ENCODE results near the gene TPX2. TPM values are rescaled to one million over a fixed set of nuclear protein-coding genes. Genes with fewer than 3 reads are reported as not detected.

TPX2 gene
- total and polyA plus RNA-seq, 2 of the 8 experiments (the other 6 are each of a cell fraction or from before 2014, with no cell fraction given) = 43.6 to 125 TPM

DNA sequence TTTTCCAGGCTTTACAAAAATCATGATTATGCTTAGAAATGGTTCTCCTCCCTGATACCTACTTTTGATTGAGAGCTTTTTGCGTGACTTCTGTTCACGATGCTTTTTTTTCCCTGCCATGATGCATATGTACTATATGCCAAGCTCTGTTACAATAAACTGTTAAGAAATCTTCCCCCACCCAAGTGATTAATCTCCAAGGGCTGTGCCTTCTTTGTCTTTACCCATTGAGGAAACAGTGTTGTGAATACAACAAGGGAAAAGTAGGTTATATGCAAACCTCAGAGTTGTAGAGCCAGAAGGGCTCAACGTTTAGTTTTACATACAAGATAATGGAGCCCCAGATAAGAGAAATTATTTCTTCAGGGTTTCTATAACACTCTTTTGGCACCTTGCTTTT is 46.0 kb downstream of the TPX2 start (continued):
- TF ChIP-seq TEAD4 (IDR thresholded peaks at IDR 0.05; ENCODE audit: low read depth, low read length) (no peak), SIX5 (IDR thresholded peaks at IDR 0.05; ENCODE audit: low read depth, low read length) (no peak), POLR2A (IDR thresholded peaks at IDR 0.05; ENCODE audit: control extremely low read depth in 1 of 2, low read depth in 2 of 2, low read length in 2 of 2) (no peak), RNF2 (IDR thresholded peaks at IDR 0.05; ENCODE audit: borderline replicate concordance, low read depth, low read length, missing control alignments, poor library complexity, severe bottlenecking) (no peak), KDM4A (IDR thresholded peaks at IDR 0.05; ENCODE audit: low read depth, low read length, severe bottlenecking) (no peak), RBBP5 (IDR thresholded peaks at IDR 0.05; ENCODE audit: borderline replicate concordance, low read depth, low read length) (no peak), SRF (IDR thresholded peaks at IDR 0.05; ENCODE audit: low read depth, low read length) (no peak), EGR1 (IDR thresholded peaks at IDR 0.05; ENCODE audit: borderline replicate concordance, low read depth, low read length) (no peak), BACH1 (IDR thresholded peaks at IDR 0.05; ENCODE audit: low read length) (no peak)
- TF ChIP-seq, protein P1, sequence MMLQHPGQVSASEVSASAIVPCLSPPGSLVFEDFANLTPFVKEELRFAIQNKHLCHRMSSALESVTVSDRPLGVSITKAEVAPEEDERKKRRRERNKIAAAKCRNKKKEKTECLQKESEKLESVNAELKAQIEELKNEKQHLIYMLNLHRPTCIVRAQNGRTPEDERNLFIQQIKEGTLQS (IDR thresholded peaks at IDR 0.05; ENCODE audit: insufficient read depth, low read depth, low read length) = no peak
